GM12892 (cell line): ENCODE data around the gene FGGY.

Experiments
- DNase-seq: peaks from one replicate; pipeline ENCODE4 v3.0.0; 2011; ENCODE audit not compliant: insufficient read length
- FAIRE-seq: peaks from 2 replicates; lab custom pipeline; 2011; peaks lifted over from hg19 to GRCh38; lab: Jason Lieb, UNC
- POLR2A ChIP-seq: IDR thresholded peaks from 2 replicates; pipeline ENCODE4 v1.6.1; 2011; ENCODE audit warnings: low read depth, low read length, control low read depth
- POLR2AphosphoS5 ChIP-seq: IDR thresholded peaks from 2 replicates; pipeline ENCODE4 v1.6.1; 2011; ENCODE audit warnings: low read depth, low read length, control low read depth
- TAF1 ChIP-seq: IDR thresholded peaks from 2 replicates; pipeline ENCODE4 v1.6.1; 2011; ENCODE audit warnings: low read depth, mild to moderate bottlenecking, control low read depth, low read length, borderline replicate concordance

The FGGY gene

DNA sequence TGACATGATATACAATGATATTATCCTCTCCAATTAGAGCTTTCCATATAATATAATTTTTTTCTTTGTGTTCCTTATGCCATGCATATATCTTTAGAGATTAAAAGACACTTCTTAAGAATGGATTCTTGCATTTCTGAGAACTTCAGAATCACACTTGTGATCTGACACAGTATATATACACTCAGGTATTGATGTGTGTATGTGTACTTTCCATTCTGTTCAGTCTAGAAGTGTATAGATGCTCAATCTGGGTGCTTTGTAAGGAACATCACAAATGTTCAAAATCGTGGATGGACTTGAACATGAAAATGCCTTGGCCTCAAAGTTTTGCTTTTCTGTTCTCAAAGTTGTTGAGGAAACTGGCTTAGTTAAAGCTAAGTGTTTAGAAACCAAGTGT lies 102.7 kb downstream of the FGGY start:
- no peak for TF ChIP-seq POLR2A
- TF ChIP-seq TAF1: no peak
- no peak for TF ChIP-seq POLR2AphosphoS5
- DNase-seq: no peak
- no peak for FAIRE-seq

DNA sequence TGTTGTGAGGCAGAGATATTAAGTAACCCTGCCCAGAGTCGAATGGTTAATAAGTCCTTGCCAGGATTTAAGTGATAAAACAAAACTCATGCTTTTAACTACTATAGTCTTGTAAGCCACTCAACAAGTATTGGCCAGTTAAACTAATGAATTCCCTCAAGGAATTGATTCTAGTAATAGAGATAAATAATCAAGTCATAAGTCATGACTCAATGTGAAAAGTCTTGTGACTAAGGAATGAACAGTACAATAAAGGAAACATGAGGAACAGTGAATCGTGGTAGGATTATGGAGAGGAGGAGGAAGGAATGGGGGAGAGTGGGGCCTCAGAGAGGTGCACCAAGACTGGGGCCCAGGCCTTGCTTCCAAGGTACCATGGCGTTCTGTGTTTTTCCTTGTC lies 104.7 kb downstream of the FGGY start:
- TF ChIP-seq POLR2A (no peak), POLR2AphosphoS5 (no peak), TAF1 (no peak)
- no peak for FAIRE-seq
- DNase-seq: no peak

GRCh38 chr1:59404796-59405195 lies 107.9 kb downstream of the FGGY start:
- TF ChIP-seq TAF1 (no peak), POLR2A (no peak), POLR2AphosphoS5 (no peak)
- no peak for FAIRE-seq
- DNase-seq: no peak

- no peak for DNase-seq
- FAIRE-seq: no peak
- TF ChIP-seq TAF1: no peak
- no peak for TF ChIP-seq POLR2AphosphoS5
- no peak for TF ChIP-seq POLR2A
These were observed 109.7 kb downstream of the FGGY start for GRCh38 chr1:59406437-59407164.

DNA sequence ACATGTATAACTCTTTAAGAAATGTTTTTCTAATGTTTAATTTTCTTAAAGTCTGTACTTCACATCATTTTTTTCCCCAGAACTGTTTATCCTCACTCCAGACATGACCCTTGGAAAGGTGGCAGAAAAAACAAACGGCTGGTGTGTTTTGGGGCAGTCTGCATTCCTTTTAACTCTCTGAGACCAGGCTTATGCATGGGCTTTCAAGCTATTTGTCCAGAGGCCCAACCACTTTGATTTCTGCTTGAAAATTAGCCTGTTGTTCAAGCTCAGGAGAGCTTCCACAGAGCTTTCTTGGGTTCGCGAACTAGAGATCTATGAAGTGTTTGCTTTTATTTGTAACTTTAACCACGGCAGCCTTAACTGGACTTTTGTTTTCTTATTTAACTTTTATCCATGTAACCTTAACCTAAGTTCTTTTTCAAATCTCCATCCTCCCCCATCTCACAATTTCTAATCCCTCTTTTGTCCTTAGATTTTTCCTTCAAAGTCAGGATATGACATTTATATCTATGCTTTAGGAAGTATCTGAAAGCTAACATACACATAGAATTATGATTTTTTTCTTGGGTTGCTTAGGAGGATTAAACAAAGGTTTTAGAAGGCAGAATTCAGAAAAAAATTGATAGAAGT lies 111.8 kb downstream of the FGGY start:
- TF ChIP-seq TAF1: no peak
- TF ChIP-seq POLR2AphosphoS5: no peak
- no peak for TF ChIP-seq POLR2A
- peak; percentile 9 for FAIRE-seq
- no peak for DNase-seq

DNA sequence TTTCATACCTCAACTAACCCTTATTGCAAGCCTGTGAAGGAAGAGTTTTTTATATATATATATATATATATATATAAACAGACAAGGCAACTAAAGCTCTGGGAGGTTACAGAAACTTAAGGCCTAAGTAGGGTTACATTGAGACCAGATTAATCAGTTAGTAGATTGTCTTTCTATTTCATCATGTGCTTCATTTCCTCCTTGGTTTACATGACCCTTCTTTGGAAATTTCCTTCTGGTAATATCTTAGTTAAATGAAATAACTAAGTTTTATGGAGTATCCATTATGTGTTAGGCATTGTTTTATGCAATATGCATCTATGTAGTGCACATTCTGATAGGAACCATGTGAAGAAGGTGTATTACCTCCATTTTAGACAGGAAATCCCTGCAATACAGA lies 112.7 kb downstream of the FGGY start:
- DNase-seq (no peak), FAIRE-seq (no peak)
- TF ChIP-seq POLR2A (no peak), POLR2AphosphoS5 (no peak), TAF1 (no peak)

- peak; percentile 84 for FAIRE-seq
- no peak for DNase-seq
- TF ChIP-seq POLR2A (no peak), TAF1 (no peak), POLR2AphosphoS5 (no peak)
These were observed 113.1 kb downstream of the FGGY start for GRCh38 chr1:59409986-59410385.

- FAIRE-seq (no peak), DNase-seq (no peak)
- TF ChIP-seq POLR2AphosphoS5: no peak
- no peak for TF ChIP-seq POLR2A
- no peak for TF ChIP-seq TAF1
These were observed 113.6 kb downstream of the FGGY start for GRCh38 chr1:59410457-59410856.

GRCh38 chr1:59411147-59411546 lies 114.3 kb downstream of the FGGY start:
- TF ChIP-seq TAF1 (no peak), POLR2AphosphoS5 (no peak)
- DNase-seq (no peak), FAIRE-seq (no peak)

- FAIRE-seq (peak; percentile 70), DNase-seq (no peak)
- TF ChIP-seq POLR2AphosphoS5 (no peak), POLR2A (no peak), TAF1 (no peak)
These were observed 115.9 kb downstream of the FGGY start for GRCh38 chr1:59412718-59413326.

DNA sequence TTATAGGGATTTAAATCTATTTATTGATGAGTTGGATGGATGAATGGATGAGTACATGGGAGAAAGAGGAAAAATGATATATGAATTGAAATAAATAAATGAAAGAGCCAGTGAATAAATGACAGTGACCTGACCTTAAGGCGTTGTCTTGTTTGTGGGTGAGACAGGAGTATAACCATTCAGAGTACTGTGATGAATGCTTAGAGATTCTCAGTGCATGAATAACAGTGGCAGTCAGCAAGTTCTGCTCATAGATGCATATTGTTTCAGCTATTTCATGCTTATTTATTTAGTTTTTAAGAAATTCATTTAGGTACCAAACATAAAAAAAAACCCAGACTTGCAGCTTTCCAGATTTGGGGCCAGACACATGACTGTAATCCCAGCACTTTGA lies 116.4 kb downstream of the FGGY start:
- DNase-seq: no peak
- no peak for TF ChIP-seq POLR2AphosphoS5
- TF ChIP-seq TAF1: no peak
- no peak for TF ChIP-seq POLR2A
- FAIRE-seq: no peak
